ENCODE data around the gene AKAP1. TPM values are rescaled to one million over a fixed set of nuclear protein-coding genes. Genes with fewer than 3 reads are reported as not detected.
A peak's percentile ranks its signal among the peaks of the same experiment; 100 is the strongest.

Gene AKAP1
- polyA plus RNA-seq, 3 donors: 5.6 to 14.6 (median 6.8) TPM

- Histone ChIP-seq H2AFZ (ENCODE audit: insufficient read depth, low read depth, low read length, poor library complexity, severe bottlenecking) (peak overlapping the region; percentile 88), H3K4me2 (replicated peaks; ENCODE audit: extremely low read depth, low read length, poor library complexity, severe bottlenecking) (peak overlapping the region; percentile 79), H3K9ac (ENCODE audit: insufficient read depth, low read length, poor library complexity, severe bottlenecking) (peak overlapping the region; percentile 64), H3K27me3 (ENCODE audit: control insufficient read depth in 2 of 2, insufficient read depth in 2 of 2, low read length in 2 of 2) (peaks cover 22 to 39% of the 10 kb centered on the region in 2 donors), H4K20me1 (ENCODE audit: insufficient read depth, low read length) (no peaks in the 10 kb centered on the region), H3K27ac (ENCODE audit: low read depth in 1 of 2, low read length in 2 of 2) (peak overlapping the region in 1 of 2 donors; percentile 69), H3K4me1 (ENCODE audit: control insufficient read depth in 1 of 2, insufficient read depth in 2 of 2, low read length in 2 of 2) (peaks cover 27 to 28% of the 10 kb centered on the region in 2 donors), H3K36me3 (replicated peaks in 1 of 2; ENCODE audit: control insufficient read depth in 1 of 2, insufficient read depth in 2 of 2, low read length in 2 of 2) (no peaks in the 10 kb centered on the region), H3K4me3 (replicated peaks in 1 of 3; ENCODE audit: low read depth in 2 of 3, low read length in 3 of 3) (peak overlapping the region; percentile 42 to 77 (median 52)), H3K9me3 (replicated peaks in 1 of 2; ENCODE audit: control insufficient read depth in 1 of 2, insufficient read depth in 1 of 2, low read length in 2 of 2) (peaks cover 0 to 9% of the 10 kb centered on the region in 2 donors), H3K79me2 (ENCODE audit: insufficient read depth, low read length) (no peaks in the 10 kb centered on the region)
- TF ChIP-seq CTCF (IDR thresholded peaks at IDR 0.05): no peak
- H3K9me3 Mint-ChIP-seq: peaks cover 0 to 18% (median 10%) of the 10 kb centered on the region in 7 donors
- H3K4me1 Mint-ChIP-seq: peaks cover 30% of the 10 kb centered on the region
- DNase-seq: peak; percentile 68 to 78 (median 68)
- 59% methylated on average over 8 of the region's 18 CpGs for WGBS (ENCODE audit: insufficient coverage)
- H3K36me3 Mint-ChIP-seq: peaks cover 5 to 9% of the 10 kb centered on the region in 2 donors
- H3K27me3 Mint-ChIP-seq (ENCODE audit: low read depth in 3 of 3): peaks cover 55 to 56% (median 55%) of the 10 kb centered on the region in 3 donors
- peak overlapping the region; percentile 15 to 92 (median 82) for H3K27ac Mint-ChIP-seq
- intact Hi-C loops (cut with micrococcal nuclease): loop anchor here in 1 of 2 donors (5.0 kb wide), 1 partner anchor 41 kb away; the partner anchor contains the start of gene AKAP1
- peak overlapping the region; percentile 87 to 95 for H3K4me3 Mint-ChIP-seq
Measured at GRCh38 chr17:57046749-57047148, 38.3 kb upstream of the AKAP1 start.

GRCh38 chr17:57048096-57048495 lies 37.0 kb upstream of the AKAP1 start:
- WGBS (ENCODE audit: insufficient coverage): 100% methylated on average over 1 of the region's 2 CpGs
- no peaks in the 10 kb centered on the region for H3K79me2 ChIP-seq (ENCODE audit: insufficient read depth, low read length)
- no peak overlapping the region for H3K27ac Mint-ChIP-seq
- H3K27me3 ChIP-seq (ENCODE audit: control insufficient read depth in 2 of 2, insufficient read depth in 2 of 2, low read length in 2 of 2): peaks cover 20 to 35% of the 10 kb centered on the region in 2 donors
- peaks cover 47 to 49% (median 49%) of the 10 kb centered on the region in 3 donors for H3K27me3 Mint-ChIP-seq (ENCODE audit: low read depth in 3 of 3)
- no peak overlapping the region for H3K4me3 ChIP-seq (replicated peaks in 1 of 3; ENCODE audit: low read depth in 2 of 3, low read length in 3 of 3)
- H3K9me3 ChIP-seq (replicated peaks in 1 of 2; ENCODE audit: control insufficient read depth in 1 of 2, insufficient read depth in 1 of 2, low read length in 2 of 2): peaks cover 0 to 9% of the 10 kb centered on the region in 2 donors
- peaks cover 5 to 9% of the 10 kb centered on the region in 2 donors for H3K36me3 Mint-ChIP-seq
- H3K27ac ChIP-seq (ENCODE audit: low read depth in 1 of 2, low read length in 2 of 2): no peak overlapping the region
- intact Hi-C loops (cut with micrococcal nuclease): loop anchor here in 1 of 2 donors (5.0 kb wide), 1 partner anchor 39 kb away; the partner anchor contains the start of gene AKAP1
- no peak for TF ChIP-seq CTCF (IDR thresholded peaks at IDR 0.05)
- no peak overlapping the region for H3K4me2 ChIP-seq (replicated peaks; ENCODE audit: extremely low read depth, low read length, poor library complexity, severe bottlenecking)
- peaks cover 0 to 15% (median 10%) of the 10 kb centered on the region in 7 donors for H3K9me3 Mint-ChIP-seq
- no peak for DNase-seq
- peaks cover 27 to 28% of the 10 kb centered on the region in 2 donors for H3K4me1 ChIP-seq (ENCODE audit: control insufficient read depth in 1 of 2, insufficient read depth in 2 of 2, low read length in 2 of 2)
- H2AFZ ChIP-seq (ENCODE audit: insufficient read depth, low read depth, low read length, poor library complexity, severe bottlenecking): no peak overlapping the region
- peak overlapping the region in 1 of 2 donors; percentile 95 for H3K4me3 Mint-ChIP-seq
- H4K20me1 ChIP-seq (ENCODE audit: insufficient read depth, low read length): no peaks in the 10 kb centered on the region
- no peaks in the 10 kb centered on the region for H3K36me3 ChIP-seq (replicated peaks in 1 of 2; ENCODE audit: control insufficient read depth in 1 of 2, insufficient read depth in 2 of 2, low read length in 2 of 2)
- H3K4me1 Mint-ChIP-seq: peaks cover 30% of the 10 kb centered on the region
- no peak overlapping the region for H3K9ac ChIP-seq (ENCODE audit: insufficient read depth, low read length, poor library complexity, severe bottlenecking)
